ENCODE measurements around the gene KLHL29. TPM values are rescaled to one million over a fixed set of nuclear protein-coding genes. Genes with fewer than 3 reads are reported as not detected.

The KLHL29 gene
- total and polyA plus RNA-seq, 2 experiments from 2014 or later = 1.9 to 6.4 TPM

- H3K9ac ChIP-seq = no peak overlapping the region
- H3K27me3 ChIP-seq (replicated peaks; ENCODE audit: insufficient read depth) = no peaks in the 10 kb centered on the region
- no peaks in the 10 kb centered on the region; the same call in 1 of the 2 replicates for H3F3A ChIP-seq (ENCODE audit: insufficient read depth)
- WGBS, 2 experiments (ENCODE audit: low coverage in 1 of 2, low lambda C conversion rate in 2 of 2, missing lambda C conversion rate in 2 of 2) = 90 to 92% methylated on average over 10 of the region's 10 CpGs
- TF ChIP-seq EZH2 (IDR thresholded peaks at IDR 0.05; ENCODE audit: insufficient read depth, poor library complexity, severe bottlenecking) (no peak), EZH2phosphoT487 (IDR thresholded peaks at IDR 0.05; ENCODE audit: insufficient read depth, low read depth) (no peak)
- no peaks in the 10 kb centered on the region for H3K9me3 ChIP-seq (ENCODE audit: low read depth)
- H4K20me1 ChIP-seq (ENCODE audit: insufficient read depth) = no peaks in the 10 kb centered on the region
- no peak overlapping the region for H3K27ac ChIP-seq
- H3K79me2 ChIP-seq (ENCODE audit: insufficient read depth) = no peaks in the 10 kb centered on the region
- in situ Hi-C loops (cut with MboI) = no loop called here
- H3K4me3 ChIP-seq = no peak overlapping the region
- H3K4me2 ChIP-seq (ENCODE audit: unreplicated experiment) = no peak overlapping the region
- no peak for DNase-seq
- no peaks in the 10 kb centered on the region for H3K36me3 ChIP-seq (ENCODE audit: low read depth)
- no peaks in the 10 kb centered on the region for H3K9me2 ChIP-seq (ENCODE audit: insufficient read depth)
- H3K4me1 ChIP-seq (ENCODE audit: insufficient read depth) = peaks cover 38% of the 10 kb centered on the region
- no peak overlapping the region for H2AFZ ChIP-seq
Measured at GRCh38 chr2:23544589-23545295, 159.8 kb downstream of the KLHL29 start.

GRCh38 chr2:23545396-23545795 is 160.4 kb downstream of the KLHL29 start:
- no peak overlapping the region for H2AFZ ChIP-seq
- peak overlapping the region; percentile 45 for H3K27ac ChIP-seq
- H4K20me1 ChIP-seq (ENCODE audit: insufficient read depth) = no peaks in the 10 kb centered on the region
- no peak for TF ChIP-seq EZH2 (IDR thresholded peaks at IDR 0.05; ENCODE audit: insufficient read depth, poor library complexity, severe bottlenecking)
- TF ChIP-seq EZH2phosphoT487 (IDR thresholded peaks at IDR 0.05; ENCODE audit: insufficient read depth, low read depth) = no peak
- no peaks in the 10 kb centered on the region for H3K79me2 ChIP-seq (ENCODE audit: insufficient read depth)
- H3K4me1 ChIP-seq (ENCODE audit: insufficient read depth) = peaks cover 44% of the 10 kb centered on the region
- in situ Hi-C loops (cut with MboI) = no loop called here
- DNase-seq = peak; percentile 77
- peaks cover 1% of the 10 kb centered on the region; the same call in 1 of the 2 replicates for H3F3A ChIP-seq (ENCODE audit: insufficient read depth)
- no peaks in the 10 kb centered on the region for H3K9me2 ChIP-seq (ENCODE audit: insufficient read depth)
- 0 out of 2 replicates have a peak overlapping the region, but pooled peaks have one; percentile 34 for H3K9ac ChIP-seq
- H3K4me2 ChIP-seq (ENCODE audit: unreplicated experiment) = peak overlapping the region; percentile 48
- no peaks in the 10 kb centered on the region for H3K9me3 ChIP-seq (ENCODE audit: low read depth)
- H3K4me3 ChIP-seq = no peak overlapping the region
- no peaks in the 10 kb centered on the region for H3K36me3 ChIP-seq (ENCODE audit: low read depth)
- no peaks in the 10 kb centered on the region for H3K27me3 ChIP-seq (replicated peaks; ENCODE audit: insufficient read depth)
- 60 to 67% methylated on average over 11 of the region's 11 CpGs for WGBS, 2 experiments (ENCODE audit: low coverage in 1 of 2, low lambda C conversion rate in 2 of 2, missing lambda C conversion rate in 2 of 2)

GRCh38 chr2:23545811-23546210 is 160.8 kb downstream of the KLHL29 start:
- in situ Hi-C loops (cut with MboI) = no loop called here
- H4K20me1 ChIP-seq (ENCODE audit: insufficient read depth) = no peaks in the 10 kb centered on the region
- H3K79me2 ChIP-seq (ENCODE audit: insufficient read depth) = no peaks in the 10 kb centered on the region
- no peaks in the 10 kb centered on the region for H3K27me3 ChIP-seq (replicated peaks; ENCODE audit: insufficient read depth)
- no peaks in the 10 kb centered on the region for H3K9me3 ChIP-seq (ENCODE audit: low read depth)
- H3K4me1 ChIP-seq (ENCODE audit: insufficient read depth) = peaks cover 48% of the 10 kb centered on the region
- peaks cover 5% of the 10 kb centered on the region for H3F3A ChIP-seq (ENCODE audit: insufficient read depth)
- H3K27ac ChIP-seq = peak overlapping the region; percentile 45
- no peaks in the 10 kb centered on the region for H3K9me2 ChIP-seq (ENCODE audit: insufficient read depth)
- no peak for DNase-seq
- TF ChIP-seq EZH2phosphoT487 (IDR thresholded peaks at IDR 0.05; ENCODE audit: insufficient read depth, low read depth) = no peak
- H2AFZ ChIP-seq = no peak overlapping the region
- no peak overlapping the region for H3K4me3 ChIP-seq
- H3K4me2 ChIP-seq (ENCODE audit: unreplicated experiment) = peak overlapping the region; percentile 48
- 95 to 100% methylated on average over 3 of the region's 3 CpGs for WGBS, 2 experiments (ENCODE audit: low coverage in 1 of 2, low lambda C conversion rate in 2 of 2, missing lambda C conversion rate in 2 of 2)
- H3K9ac ChIP-seq = 0 out of 2 replicates have a peak overlapping the region, but pooled peaks have one; percentile 34
- H3K36me3 ChIP-seq (ENCODE audit: low read depth) = no peaks in the 10 kb centered on the region

GRCh38 chr2:23546913-23547312 is 161.9 kb downstream of the KLHL29 start:
- 90 to 95% methylated on average over 12 to 13 of the region's 13 CpGs for WGBS, 2 experiments (ENCODE audit: low coverage in 1 of 2, low lambda C conversion rate in 2 of 2, missing lambda C conversion rate in 2 of 2)

More at GRCh38 chr2:23546913-23547312, 161.9 kb downstream of the KLHL29 start:
- in situ Hi-C loops (cut with MboI) = no loop called here
- no peaks in the 10 kb centered on the region for H3K79me2 ChIP-seq (ENCODE audit: insufficient read depth)
- peaks cover 43% of the 10 kb centered on the region for H3K4me1 ChIP-seq (ENCODE audit: insufficient read depth)
- TF ChIP-seq EZH2 (IDR thresholded peaks at IDR 0.05; ENCODE audit: insufficient read depth, poor library complexity, severe bottlenecking) (no peak), EZH2phosphoT487 (IDR thresholded peaks at IDR 0.05; ENCODE audit: insufficient read depth, low read depth) (no peak)
- no peak overlapping the region for H2AFZ ChIP-seq
- no peaks in the 10 kb centered on the region for H4K20me1 ChIP-seq (ENCODE audit: insufficient read depth)
- peaks cover 9% of the 10 kb centered on the region for H3F3A ChIP-seq (ENCODE audit: insufficient read depth)
- H3K27me3 ChIP-seq (replicated peaks; ENCODE audit: insufficient read depth) = no peaks in the 10 kb centered on the region
- H3K4me2 ChIP-seq (ENCODE audit: unreplicated experiment) = no peak overlapping the region
- no peaks in the 10 kb centered on the region for H3K9me2 ChIP-seq (ENCODE audit: insufficient read depth)
- no peak overlapping the region for H3K9ac ChIP-seq
- no peak overlapping the region for H3K4me3 ChIP-seq
- no peaks in the 10 kb centered on the region for H3K9me3 ChIP-seq (ENCODE audit: low read depth)
- DNase-seq = no peak
- H3K36me3 ChIP-seq (ENCODE audit: low read depth) = no peaks in the 10 kb centered on the region
- no peak overlapping the region for H3K27ac ChIP-seq

All from GM23248 (cell line).